Measurements from ENCODE around the gene LAMA4.

DNA sequence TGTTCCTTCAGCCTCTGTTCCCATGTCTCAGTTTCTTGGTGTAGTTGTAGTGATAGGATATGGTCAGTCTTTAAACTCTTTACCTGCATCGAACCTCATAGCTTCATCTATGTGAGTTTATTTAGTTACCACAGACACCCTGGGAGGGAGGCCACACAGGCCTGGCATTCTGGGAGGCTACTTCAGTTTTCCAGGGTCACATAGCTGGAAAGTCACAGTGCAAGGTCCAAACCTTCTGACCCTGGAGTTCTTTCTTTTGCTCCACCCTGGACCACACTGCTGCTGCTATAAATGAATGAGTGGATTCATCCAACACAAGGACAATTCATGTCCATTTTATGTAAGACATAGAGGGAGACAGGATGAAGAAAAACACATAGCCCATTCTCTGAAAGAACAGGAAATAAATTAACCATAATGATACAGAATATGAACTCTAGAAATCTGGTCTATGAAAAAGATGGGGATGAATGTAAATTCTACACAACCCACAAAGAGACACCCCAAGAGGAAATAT lies 60.8 kb downstream of the LAMA4 start:
- TF ChIP-seq, protein P1, sequence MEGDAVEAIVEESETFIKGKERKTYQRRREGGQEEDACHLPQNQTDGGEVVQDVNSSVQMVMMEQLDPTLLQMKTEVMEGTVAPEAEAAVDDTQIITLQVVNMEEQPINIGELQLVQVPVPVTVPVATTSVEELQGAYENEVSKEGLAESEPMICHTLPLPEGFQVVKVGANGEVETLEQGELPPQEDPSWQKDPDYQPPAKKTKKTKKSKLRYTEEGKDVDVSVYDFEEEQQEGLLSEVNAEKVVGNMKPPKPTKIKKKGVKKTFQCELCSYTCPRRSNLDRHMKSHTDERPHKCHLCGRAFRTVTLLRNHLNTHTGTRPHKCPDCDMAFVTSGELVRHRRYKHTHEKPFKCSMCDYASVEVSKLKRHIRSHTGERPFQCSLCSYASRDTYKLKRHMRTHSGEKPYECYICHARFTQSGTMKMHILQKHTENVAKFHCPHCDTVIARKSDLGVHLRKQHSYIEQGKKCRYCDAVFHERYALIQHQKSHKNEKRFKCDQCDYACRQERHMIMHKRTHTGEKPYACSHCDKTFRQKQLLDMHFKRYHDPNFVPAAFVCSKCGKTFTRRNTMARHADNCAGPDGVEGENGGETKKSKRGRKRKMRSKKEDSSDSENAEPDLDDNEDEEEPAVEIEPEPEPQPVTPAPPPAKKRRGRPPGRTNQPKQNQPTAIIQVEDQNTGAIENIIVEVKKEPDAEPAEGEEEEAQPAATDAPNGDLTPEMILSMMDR (IDR thresholded peaks at IDR 0.05) = no peak
- TF ChIP-seq EZH2 (IDR thresholded peaks at IDR 0.05) = no peak

Measured in neural progenitor cell (in vitro differentiated cells).